ENCODE data around the gene ZW10.
"Not testable (repeated sequence)": the region's sequence is repeated elsewhere in the genome, so short reads cannot be mapped to it uniquely, and the experiment has no call there.

Gene ZW10, protein sequence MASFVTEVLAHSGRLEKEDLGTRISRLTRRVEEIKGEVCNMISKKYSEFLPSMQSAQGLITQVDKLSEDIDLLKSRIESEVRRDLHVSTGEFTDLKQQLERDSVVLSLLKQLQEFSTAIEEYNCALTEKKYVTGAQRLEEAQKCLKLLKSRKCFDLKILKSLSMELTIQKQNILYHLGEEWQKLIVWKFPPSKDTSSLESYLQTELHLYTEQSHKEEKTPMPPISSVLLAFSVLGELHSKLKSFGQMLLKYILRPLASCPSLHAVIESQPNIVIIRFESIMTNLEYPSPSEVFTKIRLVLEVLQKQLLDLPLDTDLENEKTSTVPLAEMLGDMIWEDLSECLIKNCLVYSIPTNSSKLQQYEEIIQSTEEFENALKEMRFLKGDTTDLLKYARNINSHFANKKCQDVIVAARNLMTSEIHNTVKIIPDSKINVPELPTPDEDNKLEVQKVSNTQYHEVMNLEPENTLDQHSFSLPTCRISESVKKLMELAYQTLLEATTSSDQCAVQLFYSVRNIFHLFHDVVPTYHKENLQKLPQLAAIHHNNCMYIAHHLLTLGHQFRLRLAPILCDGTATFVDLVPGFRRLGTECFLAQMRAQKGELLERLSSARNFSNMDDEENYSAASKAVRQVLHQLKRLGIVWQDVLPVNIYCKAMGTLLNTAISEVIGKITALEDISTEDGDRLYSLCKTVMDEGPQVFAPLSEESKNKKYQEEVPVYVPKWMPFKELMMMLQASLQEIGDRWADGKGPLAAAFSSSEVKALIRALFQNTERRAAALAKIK

DNA sequence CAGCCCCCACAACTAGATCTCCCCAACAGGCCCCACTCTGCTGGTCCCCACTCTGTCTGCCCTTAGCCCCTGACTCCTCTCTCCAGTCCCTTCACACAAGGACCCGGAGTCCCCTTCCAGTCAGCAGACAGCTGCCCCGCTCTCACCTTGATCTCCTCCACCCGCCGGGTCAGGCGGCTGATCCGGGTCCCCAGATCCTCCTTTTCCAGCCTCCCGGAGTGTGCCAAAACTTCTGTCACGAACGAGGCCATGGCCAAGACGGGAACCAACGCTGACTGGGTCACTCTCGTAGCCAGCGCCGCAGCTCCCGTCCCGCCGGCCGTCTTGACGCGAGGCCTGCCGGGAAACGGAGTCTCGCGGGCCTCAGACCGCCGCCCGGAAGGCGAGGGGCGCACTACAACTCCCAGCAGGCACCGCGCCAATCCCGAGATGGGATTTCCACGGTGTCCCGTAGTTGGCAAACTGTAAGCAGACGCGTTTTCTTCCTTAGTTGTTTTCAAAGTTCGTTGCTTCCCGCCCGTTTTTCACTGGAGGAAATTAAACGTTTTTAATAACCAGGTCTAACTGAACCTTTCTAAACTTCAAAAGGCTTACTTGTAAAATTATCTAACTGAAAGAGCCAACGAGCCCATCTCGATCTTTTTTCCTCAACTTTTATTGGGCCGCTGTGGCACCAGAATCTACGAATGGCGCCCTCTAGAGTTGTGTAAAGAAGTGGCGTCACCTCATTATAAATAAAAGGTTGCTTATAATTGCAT lies at the start of gene ZW10:
ZW10 (minus strand) TSS at position 277 of the 758 bp plus-strand sequence; CDS start at position 251, 26 bp downstream.
- peak; percentile 89 for DNase-seq

DNA sequence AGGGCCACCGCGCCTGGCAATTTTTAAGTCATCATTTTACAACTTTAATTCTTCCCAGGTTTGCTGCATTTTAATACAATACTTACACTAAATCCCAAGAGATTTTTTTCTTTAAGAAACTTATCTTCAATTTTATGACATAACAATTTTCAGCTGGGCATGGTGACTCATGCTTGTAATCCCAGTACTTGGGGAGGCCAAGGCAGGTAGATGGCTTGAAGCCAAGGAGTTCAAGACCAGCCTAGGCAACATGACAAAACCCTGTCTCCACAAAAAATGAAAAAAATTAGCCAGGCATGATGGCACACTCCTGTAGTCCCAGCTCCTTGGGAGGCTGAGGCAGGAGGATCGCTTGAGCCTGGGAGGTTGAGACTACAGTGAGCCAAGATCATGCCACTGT lies 44.9 kb upstream of the ZW10 start:
- DNase-seq: no peak

DNA sequence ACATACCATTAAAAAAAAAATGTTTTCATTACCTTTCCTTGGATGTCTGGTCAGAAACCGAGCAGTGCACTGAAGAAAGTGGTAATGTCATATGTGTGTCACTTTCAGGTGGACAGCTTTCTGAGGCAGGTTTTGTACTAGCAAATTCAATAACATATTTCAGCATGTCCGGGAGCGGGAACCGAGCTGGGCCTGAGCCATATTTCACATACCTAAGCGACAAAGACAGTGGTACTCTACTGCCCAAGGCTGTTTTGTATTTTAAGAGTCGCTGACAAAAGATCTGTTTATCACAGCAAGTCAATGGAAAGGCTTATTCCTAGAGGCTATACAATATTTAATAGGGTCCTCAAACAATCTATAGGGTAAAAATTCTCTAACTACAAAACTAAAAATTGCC lies 44.1 kb upstream of the ZW10 start:
- no peak for DNase-seq

DNA sequence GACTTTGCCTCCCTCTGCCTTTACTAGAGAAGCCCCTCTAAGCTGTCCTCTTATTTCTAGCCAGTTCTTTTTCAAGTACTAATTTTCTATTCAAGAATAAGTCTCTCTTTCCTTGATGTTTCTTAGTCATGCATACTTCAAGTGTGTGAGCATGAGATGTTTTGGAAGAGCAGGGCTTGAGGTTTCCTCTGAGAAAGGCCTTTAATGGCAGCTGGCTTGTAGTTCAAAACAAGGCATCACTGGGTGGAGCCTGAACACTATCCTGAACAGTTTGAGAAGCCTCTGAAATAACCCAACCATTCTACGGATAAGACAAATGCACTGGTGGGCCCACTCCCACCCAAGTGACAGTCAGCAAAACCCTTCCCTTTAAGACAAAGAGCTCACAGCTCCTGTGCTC lies 43.7 kb upstream of the ZW10 start:
- DNase-seq: no peak

DNA sequence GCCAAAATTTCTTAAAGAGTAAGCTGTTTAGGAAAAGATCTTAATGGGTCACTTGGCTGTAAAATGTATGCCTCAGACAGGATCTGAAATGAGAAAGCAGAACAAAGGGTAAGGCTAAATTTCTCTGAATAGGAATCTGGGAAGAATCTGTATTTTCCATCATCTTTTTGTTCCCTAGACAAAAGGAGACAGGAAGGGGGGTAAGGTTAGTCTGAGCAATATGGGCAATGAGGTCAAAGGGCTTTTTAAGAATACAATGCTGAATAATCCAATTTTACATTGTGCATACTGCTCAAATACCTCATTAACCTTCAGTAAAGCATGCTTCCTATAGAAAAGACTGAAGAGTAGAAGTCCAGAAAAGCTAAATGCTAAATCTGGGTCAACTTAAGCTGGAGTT lies 40.7 kb upstream of the ZW10 start:
- DNase-seq: no peak

DNA sequence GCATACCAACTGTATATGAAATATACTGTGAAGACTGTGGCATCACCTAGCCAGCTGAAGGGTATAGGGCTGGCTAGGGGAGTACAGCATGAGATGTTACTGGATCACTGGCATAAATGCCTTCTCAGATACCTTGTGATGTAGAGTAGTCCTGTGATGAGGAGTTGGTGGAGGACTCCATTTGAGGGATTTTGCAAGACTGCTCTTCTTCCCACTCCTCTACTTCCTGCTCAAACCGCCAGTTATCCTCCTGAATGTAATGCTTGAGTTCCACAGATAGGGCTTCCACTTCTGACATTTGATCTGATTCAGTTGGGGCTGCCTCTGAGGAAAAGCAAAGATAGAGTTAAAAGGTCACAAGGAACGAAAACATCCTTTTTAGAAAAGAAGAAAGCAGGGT lies 35.4 kb upstream of the ZW10 start:
- DNase-seq: no peak

DNA sequence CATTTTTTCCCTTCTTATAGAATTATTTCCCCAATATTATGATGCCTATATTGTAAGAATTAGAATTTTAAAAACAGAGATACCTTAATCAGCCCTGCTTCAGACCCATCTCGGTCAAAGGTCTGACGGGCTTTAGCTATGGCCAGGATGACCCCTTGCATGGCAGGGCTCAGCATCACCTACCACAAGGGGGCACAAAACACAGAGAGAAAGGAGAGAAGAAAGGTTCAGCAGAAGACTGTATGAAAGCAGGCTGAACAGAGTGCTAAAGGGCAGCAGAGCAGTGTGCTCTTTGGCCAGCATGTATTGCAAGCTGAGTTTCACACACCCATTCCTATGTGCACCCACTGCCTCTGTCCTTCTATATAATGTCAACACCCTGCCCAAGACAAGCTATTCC lies 32.9 kb upstream of the ZW10 start:
- DNase-seq: no peak

DNA sequence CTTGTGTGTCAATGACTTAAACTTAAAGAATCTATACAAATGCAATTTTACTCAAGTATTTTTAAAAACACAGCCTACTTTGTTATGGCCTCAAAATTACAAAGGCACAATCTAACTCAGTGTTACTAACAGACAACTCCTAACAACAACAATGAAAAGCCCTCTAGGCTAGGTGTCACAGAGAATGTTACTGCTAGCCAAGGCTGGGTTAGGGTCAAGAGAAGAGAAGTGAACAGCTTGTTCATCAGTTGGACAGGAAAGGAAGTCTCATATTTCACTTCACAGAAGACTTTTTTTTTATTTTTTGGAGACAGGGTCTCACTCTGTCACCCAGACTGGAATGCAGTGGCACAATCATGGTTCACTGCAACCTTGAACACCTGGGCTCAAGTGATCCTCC lies 32.1 kb upstream of the ZW10 start:
- no peak for DNase-seq

DNA sequence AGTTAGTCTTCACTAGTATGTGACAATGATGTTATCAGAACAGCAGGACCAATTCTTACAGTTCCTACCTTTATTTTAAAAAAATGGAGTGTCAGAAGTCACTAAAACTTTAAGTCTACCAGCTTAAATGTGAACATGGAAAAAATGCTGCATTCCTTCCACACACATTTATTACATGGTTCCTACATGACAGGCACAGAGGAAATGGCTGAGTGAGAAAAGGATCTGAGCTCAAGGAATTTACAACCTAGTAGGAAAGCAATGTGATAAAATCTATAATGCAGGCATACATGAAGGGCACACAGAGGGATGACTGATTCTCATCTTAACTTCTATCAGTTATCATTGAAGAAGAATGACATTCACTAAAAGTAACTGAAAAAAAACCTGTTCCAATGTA lies 29.1 kb upstream of the ZW10 start:
- DNase-seq: no peak

DNA sequence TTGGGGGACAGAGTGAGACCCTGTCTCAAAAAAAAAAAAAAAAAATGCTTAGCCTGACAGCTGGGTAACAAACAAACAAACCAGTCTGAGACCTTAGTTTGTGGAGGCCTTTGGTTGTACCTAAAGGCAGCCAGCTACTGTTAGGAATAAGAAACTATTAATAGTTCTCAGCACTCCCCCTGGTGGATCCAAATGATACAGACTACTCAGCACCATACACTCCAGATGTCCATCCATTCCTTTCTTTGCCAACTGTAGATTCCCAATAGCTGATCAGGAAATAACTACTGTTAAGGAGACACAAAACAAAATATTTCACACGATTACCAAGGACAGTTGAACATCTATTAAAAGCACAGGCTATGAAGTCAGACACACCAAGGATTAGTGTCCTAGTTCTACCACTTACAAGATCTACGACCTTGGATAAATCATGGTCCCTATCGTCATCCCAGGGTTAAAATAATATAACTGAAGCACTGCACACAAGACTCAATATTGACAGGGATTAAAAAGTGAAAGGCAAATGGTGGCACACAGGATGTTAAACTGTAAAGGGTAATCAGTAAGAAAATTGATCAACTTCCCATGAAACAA lies 23.3 kb upstream of the ZW10 start:
- DNase-seq: no peak

DNA sequence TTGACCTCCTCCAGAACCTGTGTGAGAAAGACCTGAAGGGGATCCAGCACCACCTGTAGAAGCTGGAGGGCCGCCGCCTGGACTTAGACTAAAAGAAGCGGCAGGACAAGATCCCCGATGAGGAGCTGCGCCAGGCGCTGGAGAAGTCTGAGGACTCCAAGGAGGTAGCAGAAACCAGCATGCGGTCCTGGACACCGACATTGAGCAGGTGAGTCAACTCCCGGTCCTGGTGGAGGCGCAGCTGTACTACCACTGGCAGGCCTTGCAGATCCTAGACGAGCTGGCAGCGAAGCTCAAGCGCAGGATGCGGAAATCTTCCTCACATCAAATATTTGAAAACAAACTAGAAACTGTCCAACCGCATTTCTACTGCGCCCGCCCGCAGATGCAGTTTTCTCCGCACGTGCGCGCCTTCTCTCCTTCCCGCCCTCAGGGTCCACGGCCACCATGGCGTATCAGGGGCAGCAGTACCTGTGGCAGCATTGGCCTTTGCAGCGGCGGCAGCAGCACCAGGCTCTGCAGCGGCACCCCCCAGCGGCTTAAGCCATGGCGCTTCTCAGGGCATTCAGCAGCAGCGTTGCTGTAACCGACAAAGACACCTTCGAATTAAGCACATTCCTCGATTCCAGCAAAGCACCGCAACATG lies 16.3 kb upstream of the ZW10 start:
- no peak for DNase-seq

DNA sequence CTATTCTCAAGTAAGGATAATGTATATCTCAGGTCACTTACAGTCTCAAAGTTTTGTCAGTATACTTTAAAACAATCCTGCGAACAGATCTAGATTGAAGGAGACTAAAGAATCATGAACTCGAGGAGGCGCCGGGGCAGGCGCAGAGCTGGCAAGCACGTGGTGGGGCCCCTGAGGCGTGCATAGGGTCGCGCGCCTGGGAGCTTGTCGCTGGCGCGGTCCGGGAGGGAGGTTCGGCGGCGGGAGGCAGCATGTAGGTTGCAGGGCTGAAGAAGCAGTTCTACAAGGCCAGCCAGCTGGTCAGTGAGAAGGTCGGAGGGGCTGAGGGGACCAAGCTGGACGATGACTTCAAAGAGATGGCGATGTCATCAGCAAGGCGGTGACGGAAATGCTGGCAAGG lies 15.5 kb upstream of the ZW10 start:
- not testable (repeated sequence) for DNase-seq

DNA sequence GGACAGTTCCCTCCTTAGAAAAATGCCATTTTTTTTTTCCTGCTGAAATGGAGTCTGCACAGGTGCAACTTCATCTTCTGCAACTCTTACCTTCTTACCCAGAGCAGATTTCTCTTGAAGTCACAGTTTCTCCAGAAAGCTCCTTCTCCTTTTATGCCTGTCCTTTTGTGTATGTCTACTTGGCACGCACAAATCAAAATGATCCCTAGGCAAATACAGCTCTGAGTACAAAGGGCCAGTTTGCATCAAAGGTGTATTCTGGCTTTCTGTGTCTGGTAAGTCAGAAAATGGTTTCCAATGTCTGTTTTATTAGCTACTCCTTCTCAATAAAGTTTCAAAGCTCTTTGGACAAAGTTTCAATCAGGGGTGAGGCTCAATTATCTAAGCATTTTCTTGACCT lies 8.6 kb upstream of the ZW10 start:
- DNase-seq: no peak

DNA sequence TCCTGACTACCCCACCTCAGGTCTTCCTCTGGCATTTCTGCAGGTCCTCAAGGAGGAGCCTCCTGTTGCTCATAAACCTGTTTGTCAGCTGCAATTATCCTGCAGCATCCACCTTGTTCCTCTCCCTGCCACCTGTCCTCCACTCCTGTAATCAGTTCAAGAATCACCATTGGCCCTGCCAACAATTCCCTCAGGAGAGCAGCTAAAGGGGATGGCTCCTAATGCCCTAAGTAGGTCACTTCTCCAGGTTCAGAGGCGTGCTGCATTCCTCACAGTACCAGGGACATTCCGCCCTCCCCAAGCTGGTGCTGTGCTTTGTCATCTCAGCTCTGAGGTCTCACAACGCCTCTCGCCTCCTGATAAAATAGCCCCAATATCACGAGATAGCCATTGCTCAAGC lies 8.2 kb upstream of the ZW10 start:
- DNase-seq: no peak

DNA sequence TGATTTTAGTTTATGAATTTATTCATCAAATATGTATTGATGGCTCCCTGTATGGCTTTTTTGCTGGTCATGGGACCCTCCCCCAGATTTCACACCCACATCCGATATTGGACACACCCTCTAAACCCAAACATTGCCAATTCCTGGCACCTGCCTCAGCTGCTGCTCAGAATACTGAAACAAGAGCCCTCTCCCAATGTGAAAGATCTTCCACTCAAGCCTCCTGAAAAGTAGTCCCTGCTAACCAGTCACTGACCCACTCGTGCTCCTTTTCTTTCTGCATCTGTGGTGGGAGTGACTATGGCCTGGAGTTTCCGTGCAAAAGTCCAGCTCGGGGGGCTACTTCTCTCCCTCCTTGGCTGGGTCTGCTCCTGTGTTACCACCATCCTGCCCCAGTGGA lies 6.0 kb upstream of the ZW10 start, which contains the start of gene CLDN25:
CLDN25 (plus strand) TSS at position 301 of the 400 bp plus-strand sequence; CDS start at position 301, 0 bp downstream.
- no peak for DNase-seq

DNA sequence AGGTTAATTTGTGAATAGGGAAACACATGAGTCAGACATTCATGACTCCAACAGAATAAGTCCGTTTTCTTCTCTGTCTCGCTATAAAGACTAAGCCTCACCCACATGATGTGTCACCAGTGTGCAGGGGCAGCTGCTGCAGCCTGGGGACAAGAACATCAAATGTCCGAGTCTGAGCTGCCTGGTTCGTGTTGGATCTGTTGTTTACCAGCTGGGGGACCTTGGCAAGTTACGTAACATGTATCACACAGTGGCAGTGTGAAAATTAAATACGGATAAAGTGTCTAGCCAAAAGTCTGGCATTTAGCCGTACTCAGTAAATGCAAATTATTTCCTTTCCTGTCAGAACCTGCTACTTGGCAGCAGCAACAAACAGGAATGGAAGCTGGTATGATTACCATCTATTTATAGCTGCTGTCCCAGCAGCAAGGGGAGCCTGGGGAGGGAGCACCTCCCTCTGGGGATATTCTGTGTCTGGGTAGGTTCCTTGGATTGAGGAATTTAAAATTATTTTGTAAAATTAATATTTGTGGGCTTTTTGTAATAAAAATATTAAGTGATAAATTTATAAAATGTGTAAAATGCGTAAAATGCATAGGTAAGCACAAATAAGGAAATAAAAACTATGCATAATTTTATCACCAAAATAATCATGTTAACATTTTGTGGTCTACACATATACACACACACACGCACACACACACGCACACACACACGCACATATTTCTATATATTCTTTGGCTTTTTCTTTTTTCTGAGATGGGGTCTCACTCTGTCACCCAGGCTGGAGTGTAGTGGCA lies 4.8 kb upstream of the ZW10 start:
- no peak for DNase-seq

DNA sequence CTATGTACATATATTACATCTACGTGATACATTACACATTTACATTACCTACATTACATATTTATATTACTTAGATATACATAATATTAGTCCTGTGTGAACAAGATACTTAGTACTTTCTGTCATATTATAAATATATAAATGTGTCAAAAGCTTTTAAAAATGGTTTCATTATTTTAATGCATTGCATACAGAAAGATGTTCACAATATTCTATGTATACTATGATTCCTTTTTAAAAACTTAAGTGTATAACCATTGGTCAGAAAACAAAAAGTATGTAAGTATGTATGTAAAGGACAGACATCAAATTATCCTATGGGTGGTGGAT lies 647 bp upstream of the ZW10 start:
- no peak for DNase-seq

DNA sequence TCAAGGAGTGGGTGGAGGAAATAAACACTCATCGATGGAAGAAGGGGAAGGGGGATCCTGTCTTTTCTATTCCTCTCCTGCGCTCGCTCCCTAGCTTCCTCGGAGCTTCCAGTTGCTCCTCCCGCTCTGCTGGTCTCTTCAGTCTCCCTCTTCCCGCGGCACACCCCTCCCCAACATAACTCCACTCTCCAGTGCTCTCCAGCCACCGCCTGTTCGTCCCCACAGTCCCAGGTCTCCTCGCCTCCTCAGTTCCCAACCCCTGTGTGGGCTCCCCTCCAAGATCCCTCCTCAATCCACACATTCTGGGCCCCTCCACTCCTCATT lies 438 bp downstream of the ZW10 start:
- DNase-seq: no peak

DNA sequence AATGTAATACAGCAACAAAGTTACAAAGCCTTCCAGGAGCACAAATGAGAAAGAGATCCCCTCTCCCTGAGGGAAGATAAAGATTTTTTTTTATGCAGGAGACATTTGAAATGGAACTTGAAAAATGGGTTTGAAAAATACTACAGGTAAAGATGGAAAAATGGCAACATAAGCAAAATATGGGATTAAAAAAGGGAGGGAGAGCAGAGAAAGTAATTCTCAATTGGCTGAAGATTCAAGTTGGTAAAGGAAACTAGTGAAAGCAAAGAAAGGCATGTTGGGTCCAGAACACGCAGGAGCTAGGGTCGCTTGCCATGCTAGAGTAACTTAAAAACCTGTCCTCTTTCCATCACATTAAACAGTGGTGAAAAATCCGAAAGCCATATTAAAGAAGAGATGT lies 1.5 kb downstream of the ZW10 start:
- no peak for DNase-seq

DNA sequence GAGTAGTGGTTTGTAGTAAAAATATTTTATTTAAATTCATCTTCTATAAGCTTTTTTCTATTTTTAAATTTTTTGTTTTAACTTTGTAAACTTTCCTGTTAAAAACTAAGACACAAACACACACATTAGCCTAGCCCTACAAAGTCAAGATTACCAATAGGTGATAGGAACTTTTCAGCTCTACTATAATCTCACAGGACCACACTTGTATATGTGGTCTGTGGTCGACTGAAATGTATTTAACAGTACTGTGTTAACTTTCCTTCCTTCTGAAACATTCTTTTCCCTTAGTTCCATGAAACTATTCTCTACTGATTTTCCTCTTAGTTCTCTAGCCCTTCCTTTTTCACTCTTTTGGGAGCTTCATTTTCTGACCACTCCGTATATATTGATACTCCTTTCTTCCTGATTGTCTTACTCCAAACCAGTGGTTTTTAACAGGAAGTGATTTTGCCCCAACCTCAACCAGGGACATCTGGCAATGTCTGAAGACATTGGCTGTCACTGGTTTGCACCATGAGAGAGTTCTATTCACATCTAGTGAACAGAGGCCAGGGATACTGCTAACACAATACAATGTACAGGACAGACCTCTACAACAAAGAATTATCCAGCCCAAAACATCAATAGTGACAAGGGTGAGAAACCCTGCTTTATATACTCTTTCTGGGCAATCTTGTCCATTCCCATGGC lies 8.8 kb downstream of the ZW10 start:
- DNase-seq: no peak

DNA sequence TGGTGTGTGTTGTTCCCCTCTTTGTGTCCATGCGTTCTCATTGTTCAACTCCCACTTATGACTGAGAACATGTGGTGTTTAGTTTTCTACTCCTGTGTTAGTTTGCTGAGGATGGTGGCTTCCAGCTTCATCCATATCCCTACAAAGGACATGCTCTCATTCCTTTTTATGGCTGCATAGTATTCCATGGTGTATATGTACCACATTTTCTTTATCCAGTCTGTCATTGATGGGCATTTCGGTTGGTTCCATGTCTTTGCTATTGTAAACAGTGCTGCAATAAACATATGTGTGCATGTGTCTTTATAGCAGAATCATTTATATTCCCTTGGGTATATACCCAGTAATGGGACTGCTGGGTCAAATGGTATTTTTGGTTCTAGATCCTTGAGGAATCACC lies 10.5 kb downstream of the ZW10 start:
- DNase-seq: not testable (repeated sequence)

Data from activated effector memory CD4-positive, alpha-beta T cell treated with Interleukin-2 at 50 U/mL for 16 hours (primary cell).